H9 (cell line): ENCODE data around the gene ASTN2. TPM values are rescaled to one million over a fixed set of nuclear protein-coding genes. Genes with fewer than 3 reads are reported as not detected.
A peak's percentile ranks its signal among the peaks of the same experiment; 100 is the strongest.

ENCODE experiments used
- DNase-seq: peaks from one replicate; pipeline ENCODE4 v3.0.0-alpha.2; 2017
- H2AFZ ChIP-seq: one replicate; pipeline ENCODE4 v1.6.1; 2013; ENCODE audit warnings: mild to moderate bottlenecking, low read length, control low read depth, moderate library complexity
- H2AK5ac ChIP-seq: 2 replicates; pipeline ENCODE4 v1.6.1; 2013; ENCODE audit warnings: low read length, control low read depth, mixed read lengths; ENCODE audit not compliant: insufficient read length
- H2BK120ac ChIP-seq: one replicate; pipeline ENCODE4 v1.6.1; 2013; ENCODE audit warnings: low read depth, mild to moderate bottlenecking, low read length, control low read depth, inconsistent platforms; ENCODE audit not compliant: poor library complexity, severe bottlenecking
- H2BK12ac ChIP-seq: 2 replicates; pipeline ENCODE4 v1.6.1; 2013; ENCODE audit warnings: low read length, control low read depth, mixed read lengths, low read depth; ENCODE audit not compliant: insufficient read length
- H2BK15ac ChIP-seq: 2 replicates; pipeline ENCODE4 v1.6.1; 2013; ENCODE audit warnings: low read depth, low read length, control low read depth
- H2BK20ac ChIP-seq: one replicate; pipeline ENCODE4 v1.6.1; 2013; ENCODE audit warnings: low read depth, mild to moderate bottlenecking, low read length, control low read depth, inconsistent platforms; ENCODE audit not compliant: poor library complexity, severe bottlenecking
- H2BK5ac ChIP-seq: 2 replicates; pipeline ENCODE4 v1.6.1; 2013; ENCODE audit warnings: low read length, control low read depth, mixed read lengths; ENCODE audit not compliant: insufficient read length
- H3K14ac ChIP-seq: 2 replicates; pipeline ENCODE4 v1.6.1; 2013; ENCODE audit warnings: low read length, control low read depth; ENCODE audit not compliant: insufficient read depth
- H3K18ac ChIP-seq: 2 replicates; pipeline ENCODE4 v1.6.1; 2013; ENCODE audit warnings: low read depth, mild to moderate bottlenecking, mixed read lengths, low read length, control low read depth; ENCODE audit not compliant: insufficient read length
- H3K23ac ChIP-seq: 2 replicates; pipeline ENCODE4 v1.6.1; 2013; ENCODE audit warnings: low read length, control low read depth, mixed read lengths, low read depth; ENCODE audit not compliant: insufficient read length
- H3K23me2 ChIP-seq: 2 replicates; pipeline ENCODE4 v1.6.1; 2013; ENCODE audit warnings: low read depth, mild to moderate bottlenecking, mixed read lengths, low read length, control low read depth; ENCODE audit not compliant: insufficient read length, poor library complexity, severe bottlenecking
- H3K27ac ChIP-seq: 2 replicates; pipeline ENCODE4 v1.5.1; 2013; ENCODE audit warnings: low read length, control low read depth, mixed read lengths, low read depth; ENCODE audit not compliant: insufficient read length
- H3K27me3 ChIP-seq: 2 replicates; pipeline ENCODE4 v1.6.1; 2013; ENCODE audit warnings: low read length, control low read depth, inconsistent platforms; ENCODE audit not compliant: insufficient read depth
- H3K4ac ChIP-seq: 2 replicates; pipeline ENCODE4 v1.6.1; 2013; ENCODE audit warnings: low read depth, mild to moderate bottlenecking, control low read depth, inconsistent platforms, low read length, moderate library complexity
- H3K4me1 ChIP-seq: 2 replicates; pipeline ENCODE4 v1.6.1; 2013; ENCODE audit warnings: low read length, control low read depth, inconsistent platforms; ENCODE audit not compliant: insufficient read depth
- H3K4me2 ChIP-seq: 2 replicates; pipeline ENCODE4 v1.6.1; 2013; ENCODE audit warnings: low read length, control low read depth, mixed read lengths; ENCODE audit not compliant: insufficient read length, insufficient read depth
- H3K56ac ChIP-seq: 2 replicates; pipeline ENCODE4 v1.6.1; 2013; ENCODE audit warnings: low read depth, mild to moderate bottlenecking, mixed read lengths, low read length, control low read depth; ENCODE audit not compliant: insufficient read length
- H3K79me1 ChIP-seq: 2 replicates; pipeline ENCODE4 v1.6.1; 2013; ENCODE audit warnings: low read depth, mild to moderate bottlenecking, moderate library complexity, low read length, control low read depth, inconsistent platforms; ENCODE audit not compliant: insufficient read depth, poor library complexity, severe bottlenecking
- H3K79me2 ChIP-seq: 2 replicates; pipeline ENCODE4 v1.6.1; 2013; ENCODE audit warnings: low read length, control low read depth, inconsistent platforms; ENCODE audit not compliant: insufficient read depth
- H3K9ac ChIP-seq: 2 replicates; pipeline ENCODE4 v1.6.1; 2013; ENCODE audit warnings: low read length, control low read depth, mixed read lengths; ENCODE audit not compliant: insufficient read length; ENCODE audit errors: extremely low read depth
- H3K9me3 ChIP-seq: one replicate; pipeline ENCODE4 v1.6.1; 2013; ENCODE audit warnings: low read depth, low read length, inconsistent platforms; ENCODE audit not compliant: control insufficient read depth
- H3T11ph ChIP-seq: one replicate; pipeline ENCODE4 v1.6.1; 2013; ENCODE audit warnings: mild to moderate bottlenecking, low read length, control low read depth, inconsistent platforms
- H4K20me1 ChIP-seq: one replicate; pipeline ENCODE4 v1.6.1; 2013; ENCODE audit not compliant: control insufficient read depth, insufficient read length, insufficient read depth
- H4K5ac ChIP-seq: 2 replicates; pipeline ENCODE4 v1.6.1; 2013; ENCODE audit warnings: low read depth, mild to moderate bottlenecking, mixed read lengths, low read length, control low read depth; ENCODE audit not compliant: insufficient read length
- H4K8ac ChIP-seq: replicated peaks from 2 replicates; pipeline ENCODE4 v1.6.1; 2013; ENCODE audit warnings: low read length, control low read depth, mixed read lengths, low read depth; ENCODE audit not compliant: insufficient read length
- H4K91ac ChIP-seq: 2 replicates; pipeline ENCODE4 v1.6.1; 2013; ENCODE audit warnings: low read depth, mild to moderate bottlenecking, moderate library complexity, mixed read lengths, low read length, control low read depth; ENCODE audit not compliant: insufficient read length
- H3K27ac Mint-ChIP-seq, 3 experiments: 2 replicates in 2 of 3; 3 replicates in 1 of 3; pipeline ENCODE4 v1.8.0; 2020 to 2021; ENCODE audit warnings: mixed read lengths in 3 of 3, mild to moderate bottlenecking in 1 of 3, moderate library complexity in 1 of 3
- H3K27me3 Mint-ChIP-seq: 2 replicates; pipeline ENCODE4 v1.8.0; 2021; ENCODE audit warnings: low read depth, mild to moderate bottlenecking, moderate library complexity, mixed read lengths
- H3K36me3 Mint-ChIP-seq, 3 experiments: 2 replicates in 2 of 3; 3 replicates in 1 of 3; pipeline ENCODE4 v1.8.0; 2020 to 2021; ENCODE audit warnings: low read depth in 3 of 3, mixed read lengths in 3 of 3; ENCODE audit not compliant: insufficient read depth in 1 of 3
- H3K4me1 Mint-ChIP-seq, 2 experiments: 2 replicates each; pipeline ENCODE4 v1.8.0; 2020; ENCODE audit warnings: mixed read lengths in 2 of 2
- H3K4me3 Mint-ChIP-seq, 2 experiments: 2 replicates in 1 of 2; 3 replicates in 1 of 2; pipeline ENCODE4 v1.8.0; 2020 to 2021; ENCODE audit warnings: mild to moderate bottlenecking in 2 of 2, mixed read lengths in 2 of 2, moderate library complexity in 1 of 2
- H3K9me3 Mint-ChIP-seq, 2 experiments: 2 replicates in 1 of 2; 3 replicates in 1 of 2; pipeline ENCODE4 v1.8.0; 2020; ENCODE audit warnings: mild to moderate bottlenecking in 2 of 2, mixed read lengths in 2 of 2, moderate library complexity in 1 of 2
- WGBS: extraction: QIAGEN DNeasy Blood & Tissue Kit; methylation state at CpG from one replicate; pipeline ENCODE4 v1.1.7; 2013; ENCODE audit warnings: missing lambda C conversion rate, low lambda C conversion rate, mixed read lengths; ENCODE audit not compliant: insufficient read length; ENCODE audit errors: extremely low coverage; 5-methylcytosine and 5-hydroxymethylcytosine counted together
- total RNA-seq: library from RNA; stranded (reverse); gene quantifications from 2 replicates; pipeline ENCODE4 v1.2.1, GENCODE V29; 2021
- TF ChIP-seq, protein P1 (sequence below): fragments of 200-600 bp; sonication (generic); conservative IDR thresholded peaks from 3 replicates; pipeline ENCODE4 v1.8.0; 2021; ENCODE audit warnings: antibody characterized with exemption, mild to moderate bottlenecking

ASTN2 gene
- total RNA-seq, 1 experiment from 2014 or later = 9.7 TPM

- Mint-ChIP-seq H3K4me3 (no peak overlapping the region), H3K4me1 (peaks cover 6 to 22% of the 10 kb centered on the region in 2 experiments), H3K27me3 (no peaks in the 10 kb centered on the region; the same call in none of the 2 replicates), H3K36me3 (peaks cover 0 to 5% (median 3%) of the 10 kb centered on the region in 3 experiments; a peak in 3 of 7 replicates), H3K9me3 (peaks cover 6 to 7% of the 10 kb centered on the region in 2 experiments), H3K27ac (peak overlapping the region in 1 of 3 experiments; percentile 24; a peak in 1 of 7 replicates)
- H3K9ac ChIP-seq = no peak overlapping the region
- no peak overlapping the region for H4K91ac ChIP-seq
- H3K18ac ChIP-seq = no peak overlapping the region
- H4K8ac ChIP-seq = no peak overlapping the region
- H3K27me3 ChIP-seq = no peaks in the 10 kb centered on the region
- no peak overlapping the region for H2BK12ac ChIP-seq
- H2AK5ac ChIP-seq = no peak overlapping the region
- no peak overlapping the region for H2BK5ac ChIP-seq
- no peak overlapping the region for H2BK15ac ChIP-seq
- H3K79me1 ChIP-seq = no peaks in the 10 kb centered on the region
- no peaks in the 10 kb centered on the region for H3K79me2 ChIP-seq
- no peak overlapping the region for H2BK120ac ChIP-seq
- no peak overlapping the region for H3K4ac ChIP-seq
- H3K4me2 ChIP-seq = no peak overlapping the region
- H3K14ac ChIP-seq = no peak overlapping the region
- H3K23ac ChIP-seq = no peak overlapping the region
- no peak overlapping the region for H4K5ac ChIP-seq
- WGBS = no CpG with 5 or more reads among the region's 3 CpGs
- H3K9me3 ChIP-seq = no peaks in the 10 kb centered on the region
- no peaks in the 10 kb centered on the region for H4K20me1 ChIP-seq
- no peak for DNase-seq
- no peak overlapping the region for H3K27ac ChIP-seq
- H3K4me1 ChIP-seq = no peaks in the 10 kb centered on the region
- H3K23me2 ChIP-seq = no peaks in the 10 kb centered on the region
- no peak overlapping the region for H3T11ph ChIP-seq
- no peak overlapping the region for H2BK20ac ChIP-seq
- TF ChIP-seq, protein P1, sequence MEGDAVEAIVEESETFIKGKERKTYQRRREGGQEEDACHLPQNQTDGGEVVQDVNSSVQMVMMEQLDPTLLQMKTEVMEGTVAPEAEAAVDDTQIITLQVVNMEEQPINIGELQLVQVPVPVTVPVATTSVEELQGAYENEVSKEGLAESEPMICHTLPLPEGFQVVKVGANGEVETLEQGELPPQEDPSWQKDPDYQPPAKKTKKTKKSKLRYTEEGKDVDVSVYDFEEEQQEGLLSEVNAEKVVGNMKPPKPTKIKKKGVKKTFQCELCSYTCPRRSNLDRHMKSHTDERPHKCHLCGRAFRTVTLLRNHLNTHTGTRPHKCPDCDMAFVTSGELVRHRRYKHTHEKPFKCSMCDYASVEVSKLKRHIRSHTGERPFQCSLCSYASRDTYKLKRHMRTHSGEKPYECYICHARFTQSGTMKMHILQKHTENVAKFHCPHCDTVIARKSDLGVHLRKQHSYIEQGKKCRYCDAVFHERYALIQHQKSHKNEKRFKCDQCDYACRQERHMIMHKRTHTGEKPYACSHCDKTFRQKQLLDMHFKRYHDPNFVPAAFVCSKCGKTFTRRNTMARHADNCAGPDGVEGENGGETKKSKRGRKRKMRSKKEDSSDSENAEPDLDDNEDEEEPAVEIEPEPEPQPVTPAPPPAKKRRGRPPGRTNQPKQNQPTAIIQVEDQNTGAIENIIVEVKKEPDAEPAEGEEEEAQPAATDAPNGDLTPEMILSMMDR = no peak
- no peak overlapping the region for H3K56ac ChIP-seq
- no peak overlapping the region for H2AFZ ChIP-seq
These were observed 637.7 kb downstream of the ASTN2 start for GRCh38 chr9:116777116-116777515.
